ENCODE measurements around the gene CDC6. TPM values are rescaled to one million over a fixed set of nuclear protein-coding genes. Genes with fewer than 3 reads are reported as not detected.

CDC6 gene
- total RNA-seq, 1 donor from 2014 or later: 8.8 TPM

- H3K36me3 ChIP-seq (ENCODE audit: control insufficient read depth, insufficient read depth, low read length): peaks cover 4% of the 10 kb centered on the region
- DNase-seq (ENCODE audit: low read depth): no peak
- H3K4me3 ChIP-seq (ENCODE audit: low read depth, low read length): no peak overlapping the region
- no peak for TF ChIP-seq CTCF (IDR thresholded peaks at IDR 0.05; ENCODE audit: insufficient read depth, low read length, poor library complexity, severe bottlenecking)
- no peaks in the 10 kb centered on the region for H3K27me3 ChIP-seq (ENCODE audit: control insufficient read depth, insufficient read depth, low read length)
These were observed 63.1 kb downstream of the CDC6 start for GRCh38 chr17:40350689-40351358.

GRCh38 chr17:40351359-40352236 is 63.9 kb downstream of the CDC6 start:
- no peaks in the 10 kb centered on the region for H3K27me3 ChIP-seq (ENCODE audit: control insufficient read depth, insufficient read depth, low read length)
- no peak for TF ChIP-seq CTCF (IDR thresholded peaks at IDR 0.05; ENCODE audit: insufficient read depth, low read length, poor library complexity, severe bottlenecking)
- no peak overlapping the region for H3K4me3 ChIP-seq (ENCODE audit: low read depth, low read length)
- no peak for DNase-seq (ENCODE audit: low read depth)
- H3K36me3 ChIP-seq (ENCODE audit: control insufficient read depth, insufficient read depth, low read length): peaks cover 4% of the 10 kb centered on the region

- H3K36me3 ChIP-seq (ENCODE audit: control insufficient read depth, insufficient read depth, low read length): peaks cover 4% of the 10 kb centered on the region
- H3K4me3 ChIP-seq (ENCODE audit: low read depth, low read length): no peak overlapping the region
- TF ChIP-seq CTCF (IDR thresholded peaks at IDR 0.05; ENCODE audit: insufficient read depth, low read length, poor library complexity, severe bottlenecking): no peak
- no peaks in the 10 kb centered on the region for H3K27me3 ChIP-seq (ENCODE audit: control insufficient read depth, insufficient read depth, low read length)
- DNase-seq (ENCODE audit: low read depth): no peak
These were observed 64.6 kb downstream of the CDC6 start for GRCh38 chr17:40352237-40352778.

- no peak for TF ChIP-seq CTCF (IDR thresholded peaks at IDR 0.05; ENCODE audit: insufficient read depth, low read length, poor library complexity, severe bottlenecking)
- Histone ChIP-seq H3K36me3 (ENCODE audit: control insufficient read depth, insufficient read depth, low read length) (peaks cover 4% of the 10 kb centered on the region), H3K4me3 (ENCODE audit: low read depth, low read length) (no peak overlapping the region), H3K27me3 (ENCODE audit: control insufficient read depth, insufficient read depth, low read length) (no peaks in the 10 kb centered on the region)
- DNase-seq (ENCODE audit: low read depth): no peak
These were observed 65.2 kb downstream of the CDC6 start for GRCh38 chr17:40352779-40353394.

Other genes starting within 250 kb of the CDC6 start
- 82.8 and 83.6 TPM in 2 replicates for gene MED24, start 233.5 kb upstream of the CDC6 start, total RNA-seq
- gene THRA, start 224.9 kb upstream of the CDC6 start, total RNA-seq: 5.3 and 7.1 TPM in 2 replicates
- gene NR1D1, start 187.3 kb upstream of the CDC6 start, total RNA-seq: 3.6 and 3.7 TPM in 2 replicates
- 40.6 and 47.4 TPM in 2 replicates for gene MSL1, start 165.9 kb upstream of the CDC6 start, total RNA-seq
- gene CASC3, start 147.3 kb upstream of the CDC6 start, total RNA-seq: 38.6 and 42.9 TPM in 2 replicates
- gene RAPGEFL1, start 110.4 kb upstream of the CDC6 start, total RNA-seq: 2.3 and 3.4 TPM in 2 replicates
- 12.6 and 13.9 TPM in 2 replicates for gene WIPF2, start 68.6 kb upstream of the CDC6 start, total RNA-seq
- gene RARA, start 21.3 kb downstream of the CDC6 start, total RNA-seq: 48.2 and 57.2 TPM in 2 replicates
- 1.1 TPM in 1 of 2 replicates, not detected in the other for gene GJD3, start 76.9 kb downstream of the CDC6 start, total RNA-seq
- gene TOP2A, start 130.0 kb downstream of the CDC6 start, total RNA-seq: 14.9 and 17.4 TPM in 2 replicates
- gene IGFBP4, start 155.6 kb downstream of the CDC6 start, total RNA-seq: 53.6 and 59.8 TPM in 2 replicates
- gene TNS4, start 213.7 kb downstream of the CDC6 start, total RNA-seq: 0.34 TPM in 1 of 2 replicates, not detected in the other